ENCODE results near the gene SLC7A5.

The SLC7A5 gene

DNA sequence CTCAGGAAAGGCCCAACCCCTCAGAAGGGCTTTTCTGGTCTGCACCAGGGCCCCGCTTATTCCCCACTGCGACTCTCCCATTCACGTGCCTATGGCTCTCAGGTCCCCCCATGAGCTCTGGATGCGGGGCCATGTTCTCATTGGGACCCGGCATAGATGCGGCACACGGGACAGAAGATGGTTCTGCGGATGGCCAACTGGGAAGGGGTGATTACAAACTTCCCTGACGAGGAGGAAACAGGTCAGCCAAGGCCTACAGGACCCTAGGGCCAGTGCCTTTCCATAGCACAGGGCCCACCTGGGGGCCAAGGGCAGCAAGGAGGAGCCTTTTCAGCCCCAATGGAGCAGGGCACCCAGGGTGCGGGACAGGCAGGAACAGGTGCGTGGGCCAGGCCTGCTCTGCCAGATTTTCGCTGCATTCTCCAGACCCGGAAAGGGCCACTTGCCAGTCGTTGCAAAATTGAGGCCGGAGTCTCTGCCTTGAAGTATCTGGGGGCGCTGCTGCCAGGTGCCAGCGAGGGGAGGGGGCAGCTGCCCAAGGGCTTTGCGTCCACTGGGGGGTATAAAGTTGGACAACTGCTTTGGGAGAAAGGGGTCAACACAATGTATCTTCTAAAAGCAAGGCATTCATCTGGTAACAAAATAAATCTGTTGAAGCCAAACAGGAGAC lies 20.5 kb downstream of the SLC7A5 start:
- peaks cover 49% of the 10 kb centered on the region for H3K4me1 ChIP-seq (ENCODE audit: control insufficient read depth, insufficient read depth, low read length)
- no peak overlapping the region for H3K4me3 ChIP-seq (ENCODE audit: low read depth, low read length)
- H3K36me3 ChIP-seq (ENCODE audit: control insufficient read depth, insufficient read depth, low read length): peaks cover 86% of the 10 kb centered on the region
- no peaks in the 10 kb centered on the region for H3K9me3 ChIP-seq (ENCODE audit: control insufficient read depth, insufficient read depth, low read depth, low read length)
- H3K27me3 ChIP-seq (ENCODE audit: control insufficient read depth, insufficient read depth, low read length): no peaks in the 10 kb centered on the region
- no peak overlapping the region for H3K27ac ChIP-seq (ENCODE audit: low read depth, low read length)
- H3K9ac ChIP-seq (ENCODE audit: low read length): no peak overlapping the region

DNA sequence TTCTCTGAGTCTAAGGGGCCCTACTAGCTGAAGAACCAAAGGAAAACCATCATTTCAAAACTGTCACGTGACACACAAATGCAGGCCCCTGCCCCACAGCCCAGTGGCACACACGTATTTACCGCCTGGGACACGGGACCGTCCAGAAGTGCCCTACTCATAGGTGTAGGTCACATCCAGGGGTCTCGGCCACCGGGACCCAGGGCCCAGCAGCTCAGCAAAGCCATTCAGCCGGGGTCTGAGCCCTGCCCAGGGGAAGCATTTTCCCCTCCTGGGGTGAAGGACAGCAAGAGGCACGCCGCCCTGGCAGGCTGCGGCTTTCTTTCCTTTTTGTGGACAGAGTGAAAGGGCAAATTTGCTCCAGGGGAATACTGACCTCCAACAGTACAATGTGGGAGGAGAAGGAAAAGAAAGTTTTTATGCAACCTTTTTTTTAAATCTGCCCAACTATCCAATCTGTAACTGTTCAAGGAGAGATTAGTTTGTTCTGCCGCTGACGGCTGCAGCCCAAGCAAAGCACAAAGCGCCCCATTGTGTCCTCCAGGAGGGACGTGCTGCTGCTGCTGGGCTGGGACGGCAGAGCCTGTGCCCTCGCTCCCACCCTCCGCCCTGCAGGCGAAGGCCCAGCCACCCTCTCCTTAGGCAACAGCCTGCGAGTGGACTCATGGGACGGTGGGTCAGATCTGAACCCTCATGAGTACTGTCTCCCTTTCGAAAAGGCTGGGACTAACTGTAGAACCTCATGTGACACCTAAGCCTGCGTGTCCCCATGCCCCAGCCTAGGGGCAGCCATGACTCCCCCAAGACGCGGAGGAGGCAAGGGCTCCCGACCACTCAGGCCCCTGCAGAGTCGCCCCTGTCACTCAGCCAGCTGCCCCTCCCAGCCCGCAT lies 21.3 kb downstream of the SLC7A5 start:
- Histone ChIP-seq H3K4me3 (ENCODE audit: low read depth, low read length) (no peak overlapping the region), H3K36me3 (ENCODE audit: control insufficient read depth, insufficient read depth, low read length) (peaks cover 93% of the 10 kb centered on the region), H3K27me3 (ENCODE audit: control insufficient read depth, insufficient read depth, low read length) (no peaks in the 10 kb centered on the region), H3K27ac (ENCODE audit: low read depth, low read length) (no peak overlapping the region), H3K9ac (ENCODE audit: low read length) (no peak overlapping the region), H3K4me1 (ENCODE audit: control insufficient read depth, insufficient read depth, low read length) (peaks cover 47% of the 10 kb centered on the region), H3K9me3 (ENCODE audit: control insufficient read depth, insufficient read depth, low read depth, low read length) (no peaks in the 10 kb centered on the region)

GRCh38 chr16:87847467-87847784 lies 21.9 kb downstream of the SLC7A5 start:
- no peak overlapping the region for H3K9ac ChIP-seq (ENCODE audit: low read length)
- H3K4me1 ChIP-seq (ENCODE audit: control insufficient read depth, insufficient read depth, low read length): peaks cover 41% of the 10 kb centered on the region
- H3K36me3 ChIP-seq (ENCODE audit: control insufficient read depth, insufficient read depth, low read length): peaks cover 93% of the 10 kb centered on the region
- H3K27me3 ChIP-seq (ENCODE audit: control insufficient read depth, insufficient read depth, low read length): no peaks in the 10 kb centered on the region
- H3K9me3 ChIP-seq (ENCODE audit: control insufficient read depth, insufficient read depth, low read depth, low read length): no peaks in the 10 kb centered on the region
- no peak overlapping the region for H3K27ac ChIP-seq (ENCODE audit: low read depth, low read length)
- no peak overlapping the region for H3K4me3 ChIP-seq (ENCODE audit: low read depth, low read length)

DNA sequence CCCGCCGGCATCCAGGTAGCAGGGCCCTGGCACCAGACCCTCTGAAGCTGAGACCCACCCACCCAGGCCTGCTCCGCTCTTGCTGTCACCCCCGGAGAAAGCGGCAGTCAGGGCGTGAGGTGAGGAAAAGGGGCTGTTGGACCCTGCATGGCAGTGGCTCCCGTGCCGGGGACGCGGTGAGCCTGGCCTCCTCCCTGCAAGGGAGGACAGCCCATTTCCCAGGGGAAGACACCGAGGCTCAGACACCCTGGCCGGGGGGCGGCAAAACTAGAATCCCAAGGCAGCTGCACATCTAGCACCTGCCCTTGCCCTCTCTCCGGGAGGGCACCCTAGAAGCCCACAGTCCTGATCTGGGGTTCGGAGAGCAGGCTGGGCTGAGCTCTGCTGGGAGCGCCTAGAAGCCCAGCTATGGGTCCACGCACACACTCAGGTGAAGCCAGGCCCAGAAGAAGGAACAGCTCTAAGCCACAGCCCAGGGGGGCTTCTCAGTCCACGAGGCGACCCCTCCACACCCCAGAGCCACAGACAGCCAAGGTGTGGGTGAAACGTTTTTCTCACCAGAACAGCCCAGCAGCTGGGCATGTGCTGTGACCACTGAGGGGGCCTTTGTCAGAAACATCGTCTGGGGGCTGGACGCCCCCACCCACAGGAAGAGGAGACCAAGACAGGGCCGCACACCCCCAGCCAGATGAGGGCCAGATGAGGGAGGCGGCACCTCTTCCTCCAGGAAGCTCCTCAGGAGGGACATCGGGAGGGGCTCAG lies 22.4 kb downstream of the SLC7A5 start:
- Histone ChIP-seq H3K4me1 (ENCODE audit: control insufficient read depth, insufficient read depth, low read length) (peaks cover 36% of the 10 kb centered on the region), H3K4me3 (ENCODE audit: low read depth, low read length) (no peak overlapping the region), H3K9ac (ENCODE audit: low read length) (no peak overlapping the region), H3K27me3 (ENCODE audit: control insufficient read depth, insufficient read depth, low read length) (no peaks in the 10 kb centered on the region), H3K27ac (ENCODE audit: low read depth, low read length) (no peak overlapping the region), H3K9me3 (ENCODE audit: control insufficient read depth, insufficient read depth, low read depth, low read length) (no peaks in the 10 kb centered on the region), H3K36me3 (ENCODE audit: control insufficient read depth, insufficient read depth, low read length) (peaks cover 94% of the 10 kb centered on the region)

- no peak overlapping the region for H3K9ac ChIP-seq (ENCODE audit: low read length)
- no peak overlapping the region for H3K4me3 ChIP-seq (ENCODE audit: low read depth, low read length)
- peaks cover 28% of the 10 kb centered on the region for H3K4me1 ChIP-seq (ENCODE audit: control insufficient read depth, insufficient read depth, low read length)
- no peak overlapping the region for H3K27ac ChIP-seq (ENCODE audit: low read depth, low read length)
- H3K36me3 ChIP-seq (ENCODE audit: control insufficient read depth, insufficient read depth, low read length): peaks cover 94% of the 10 kb centered on the region
- H3K9me3 ChIP-seq (ENCODE audit: control insufficient read depth, insufficient read depth, low read depth, low read length): no peaks in the 10 kb centered on the region
- H3K27me3 ChIP-seq (ENCODE audit: control insufficient read depth, insufficient read depth, low read length): no peaks in the 10 kb centered on the region
Measured at GRCh38 chr16:87845807-87846619, 23.3 kb downstream of the SLC7A5 start.

DNA sequence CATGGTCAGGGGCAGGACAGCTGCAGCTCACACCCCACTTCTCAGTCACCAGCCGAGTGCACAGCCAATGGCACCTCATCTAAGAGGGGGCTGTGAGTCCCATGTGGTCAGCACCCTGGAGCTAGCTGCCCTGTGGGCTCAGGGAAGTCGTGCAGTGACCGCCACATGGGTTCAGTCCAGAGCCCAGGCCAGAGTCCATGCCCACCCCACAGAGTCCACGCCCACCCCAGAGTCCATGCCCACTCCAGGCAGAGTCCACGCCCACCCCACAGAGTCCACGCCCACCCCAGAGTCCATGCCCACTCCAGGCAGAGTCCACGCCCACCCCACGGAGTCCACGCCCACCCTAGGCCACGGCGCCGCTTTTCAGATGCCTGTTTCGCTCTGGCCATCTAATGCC lies 24.1 kb downstream of the SLC7A5 start:
- no peak overlapping the region for H3K4me3 ChIP-seq (ENCODE audit: low read depth, low read length)
- peaks cover 20% of the 10 kb centered on the region for H3K4me1 ChIP-seq (ENCODE audit: control insufficient read depth, insufficient read depth, low read length)
- no peaks in the 10 kb centered on the region for H3K27me3 ChIP-seq (ENCODE audit: control insufficient read depth, insufficient read depth, low read length)
- H3K27ac ChIP-seq (ENCODE audit: low read depth, low read length): no peak overlapping the region
- no peak overlapping the region for H3K9ac ChIP-seq (ENCODE audit: low read length)
- no peaks in the 10 kb centered on the region for H3K9me3 ChIP-seq (ENCODE audit: control insufficient read depth, insufficient read depth, low read depth, low read length)
- H3K36me3 ChIP-seq (ENCODE audit: control insufficient read depth, insufficient read depth, low read length): peaks cover 94% of the 10 kb centered on the region

DNA sequence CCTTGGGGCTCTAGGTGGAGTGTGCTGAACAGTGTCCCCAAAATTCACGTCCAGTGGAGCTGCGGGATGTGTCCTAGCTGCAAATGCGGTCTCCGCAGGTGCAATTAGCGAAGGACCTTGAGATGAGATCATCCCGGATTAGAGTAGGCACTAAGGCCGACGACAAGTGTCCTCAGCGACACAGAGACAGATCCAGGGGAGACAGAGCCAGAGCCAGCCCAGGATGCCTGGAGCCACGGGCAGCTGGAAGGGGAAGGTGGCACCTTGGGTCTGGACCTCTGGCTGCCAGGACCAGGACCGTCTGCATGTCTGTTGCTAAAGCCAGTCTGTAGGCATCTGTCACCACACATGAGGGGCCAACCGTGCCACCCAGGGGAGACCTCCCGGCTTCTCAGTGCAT lies 24.5 kb downstream of the SLC7A5 start:
- Histone ChIP-seq H3K27ac (ENCODE audit: low read depth, low read length) (no peak overlapping the region), H3K36me3 (ENCODE audit: control insufficient read depth, insufficient read depth, low read length) (peaks cover 94% of the 10 kb centered on the region), H3K9ac (ENCODE audit: low read length) (no peak overlapping the region), H3K27me3 (ENCODE audit: control insufficient read depth, insufficient read depth, low read length) (no peaks in the 10 kb centered on the region), H3K4me1 (ENCODE audit: control insufficient read depth, insufficient read depth, low read length) (peaks cover 18% of the 10 kb centered on the region; the same call in 1 of the 2 replicates), H3K9me3 (ENCODE audit: control insufficient read depth, insufficient read depth, low read depth, low read length) (no peaks in the 10 kb centered on the region), H3K4me3 (ENCODE audit: low read depth, low read length) (no peak overlapping the region)

GRCh38 chr16:87844120-87844733 lies 25.1 kb downstream of the SLC7A5 start:
- peaks cover 94% of the 10 kb centered on the region for H3K36me3 ChIP-seq (ENCODE audit: control insufficient read depth, insufficient read depth, low read length)
- no peak overlapping the region for H3K4me3 ChIP-seq (ENCODE audit: low read depth, low read length)
- H3K27me3 ChIP-seq (ENCODE audit: control insufficient read depth, insufficient read depth, low read length): no peaks in the 10 kb centered on the region
- H3K9me3 ChIP-seq (ENCODE audit: control insufficient read depth, insufficient read depth, low read depth, low read length): no peaks in the 10 kb centered on the region
- H3K9ac ChIP-seq (ENCODE audit: low read length): no peak overlapping the region
- H3K4me1 ChIP-seq (ENCODE audit: control insufficient read depth, insufficient read depth, low read length): peaks cover 18% of the 10 kb centered on the region; the same call in 1 of the 2 replicates
- no peak overlapping the region for H3K27ac ChIP-seq (ENCODE audit: low read depth, low read length)

DNA sequence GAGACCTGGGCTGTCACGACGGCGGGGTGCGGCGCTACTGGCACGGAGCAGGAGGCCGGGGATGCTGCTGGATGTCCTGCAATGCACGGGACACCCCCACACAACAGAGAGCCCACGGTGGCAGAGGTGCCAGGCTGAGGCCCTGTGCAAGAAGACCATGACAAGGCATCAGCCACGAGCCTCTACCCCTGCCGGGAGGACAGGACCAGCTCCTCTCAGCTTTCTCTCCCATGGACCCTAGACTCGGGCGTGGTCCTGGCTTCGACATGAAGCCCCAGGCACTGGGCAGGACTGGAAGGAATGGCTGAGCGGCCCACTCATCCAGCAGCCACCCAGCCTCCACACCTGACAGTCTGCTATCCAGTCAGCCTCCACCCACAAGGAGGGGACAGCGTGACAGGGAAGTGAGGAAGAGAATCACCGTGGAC lies 25.6 kb downstream of the SLC7A5 start:
- peaks cover 17% of the 10 kb centered on the region; the same call in 1 of the 2 replicates for H3K4me1 ChIP-seq (ENCODE audit: control insufficient read depth, insufficient read depth, low read length)

DNA sequence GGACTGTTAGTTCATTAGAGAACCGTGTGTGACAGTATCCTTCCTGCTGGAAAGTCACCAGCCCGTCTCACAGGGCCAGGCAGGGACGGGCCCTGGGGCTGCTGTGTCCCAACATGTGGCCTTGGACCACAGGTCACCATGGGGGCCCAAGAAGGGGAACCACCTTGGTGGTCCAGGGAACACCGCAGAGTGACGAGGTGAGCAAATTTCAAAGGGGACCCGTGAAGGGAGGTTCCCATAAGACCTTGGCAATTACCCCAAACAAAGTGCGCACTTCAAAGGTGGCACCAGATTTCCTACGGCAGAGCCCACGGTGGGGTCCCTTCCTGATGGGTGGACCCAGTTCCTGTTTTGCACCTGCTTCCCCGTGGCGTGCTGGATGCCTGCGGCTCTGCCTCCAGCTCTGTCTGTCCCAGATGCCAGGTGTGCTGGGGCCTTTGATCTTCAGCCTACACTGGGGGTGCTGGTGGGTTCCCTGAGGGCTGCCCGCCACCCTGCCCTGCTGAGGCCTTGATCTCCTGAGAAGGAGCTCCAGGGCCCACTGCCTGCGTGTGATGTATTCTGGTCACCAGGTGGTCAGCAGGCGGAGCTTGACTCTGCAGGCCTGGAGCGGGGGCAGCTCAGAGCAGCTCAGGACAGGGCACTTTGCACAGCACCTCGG lies 27.0 kb downstream of the SLC7A5 start:
- Histone ChIP-seq H3K9me3 (ENCODE audit: control insufficient read depth, insufficient read depth, low read depth, low read length) (no peaks in the 10 kb centered on the region), H3K4me3 (ENCODE audit: low read depth, low read length) (no peak overlapping the region), H3K36me3 (ENCODE audit: control insufficient read depth, insufficient read depth, low read length) (peaks cover 95% of the 10 kb centered on the region), H3K9ac (ENCODE audit: low read length) (no peak overlapping the region), H3K27ac (ENCODE audit: low read depth, low read length) (no peak overlapping the region), H3K4me1 (ENCODE audit: control insufficient read depth, insufficient read depth, low read length) (peaks cover 9% of the 10 kb centered on the region; the same call in 1 of the 2 replicates), H3K27me3 (ENCODE audit: control insufficient read depth, insufficient read depth, low read length) (no peaks in the 10 kb centered on the region)

More for the DNA sequence above, 25.6 kb downstream of the SLC7A5 start:
- Histone ChIP-seq H3K9ac (ENCODE audit: low read length) (no peak overlapping the region), H3K9me3 (ENCODE audit: control insufficient read depth, insufficient read depth, low read depth, low read length) (no peaks in the 10 kb centered on the region), H3K27me3 (ENCODE audit: control insufficient read depth, insufficient read depth, low read length) (no peaks in the 10 kb centered on the region), H3K27ac (ENCODE audit: low read depth, low read length) (no peak overlapping the region), H3K36me3 (ENCODE audit: control insufficient read depth, insufficient read depth, low read length) (peaks cover 94% of the 10 kb centered on the region), H3K4me3 (ENCODE audit: low read depth, low read length) (no peak overlapping the region)

All from HUES6 (cell line).